ENCODE results near the gene TSPEAR. TPM values are rescaled to one million over a fixed set of nuclear protein-coding genes. Genes with fewer than 3 reads are reported as not detected.

The TSPEAR gene
- total and polyA plus RNA-seq, 2 of the 13 experiments (the other 11 are each of a cell fraction or from before 2014, with no cell fraction given): 0.07 to 0.32 TPM

DNA sequence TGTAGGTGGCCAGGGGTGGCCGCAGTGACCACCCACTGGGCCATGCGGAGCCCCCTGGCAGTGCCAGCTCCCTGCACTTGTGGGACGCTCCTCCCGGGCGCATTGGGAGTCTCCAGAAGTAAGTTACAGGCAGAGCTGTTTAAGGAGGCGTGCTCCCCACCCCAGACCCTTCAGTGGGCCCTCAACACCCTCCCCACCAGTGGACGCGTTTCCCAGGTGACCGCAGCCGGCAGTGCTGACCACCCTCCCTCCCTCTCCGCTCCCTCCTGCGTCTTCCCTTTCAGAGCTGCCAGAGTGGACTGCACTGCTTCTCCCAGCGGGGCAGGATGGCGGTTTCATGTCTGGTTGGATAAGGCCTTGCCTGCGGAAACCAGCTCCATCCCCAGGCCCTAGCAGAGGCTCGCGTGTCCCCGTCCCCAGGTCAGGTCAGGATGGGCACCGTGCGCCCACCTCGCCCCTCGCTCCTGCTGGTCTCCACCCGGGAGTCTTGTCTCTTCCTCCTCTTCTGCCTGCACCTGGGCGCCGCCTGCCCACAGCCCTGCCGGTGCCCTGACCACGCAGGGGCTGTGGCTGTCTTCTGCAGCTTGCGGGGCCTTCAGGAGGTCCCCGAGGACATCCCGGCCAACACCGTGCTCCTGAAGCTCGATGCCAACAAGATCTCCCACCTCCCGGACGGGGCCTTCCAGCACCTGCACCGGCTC lies 255.0 kb downstream of the TSPEAR start:
- H3K4me1 ChIP-seq (ENCODE audit: insufficient read depth, low read length): peaks cover 60% of the 10 kb centered on the region
- FAIRE-seq: no peak
- no peak overlapping the region for H2AFZ ChIP-seq (ENCODE audit: low read length)
- H3K79me2 ChIP-seq (ENCODE audit: insufficient read depth, low read length): peaks cover 18% of the 10 kb centered on the region
- no peaks in the 10 kb centered on the region; a peak in 2 of 5 replicates for H3K36me3 ChIP-seq (replicated peaks in 1 of 2; ENCODE audit: control insufficient read depth in 1 of 2, insufficient read depth in 2 of 2, low read length in 2 of 2)
- intact Hi-C loops (cut with micrococcal nuclease; ENCODE audit: unreplicated experiment): loop anchor here (5.0 kb wide), 1 partner anchor 119 kb away; the partner anchor contains the start of gene CFAP410
- no TSS peak for BruUV-seq (replicated peaks)
- no peaks in the 10 kb centered on the region for H4K20me1 ChIP-seq (ENCODE audit: insufficient read depth, low read length)
- 86% methylated on average over 22 of the region's 35 CpGs for WGBS (ENCODE audit: low lambda C conversion rate)
- no peaks in the 10 kb centered on the region; a peak in 2 of 5 replicates for H3K27me3 ChIP-seq (ENCODE audit: control insufficient read depth in 1 of 2, insufficient read depth in 2 of 2, low read length in 2 of 2)
- peak overlapping the region; percentile 85 for H3K27ac ChIP-seq (ENCODE audit: extremely low read length, insufficient read depth, low read length)
- no peaks in the 10 kb centered on the region for H3K9me3 ChIP-seq (ENCODE audit: low read length)
- no peak for DNase-seq (ENCODE audit: low spot score)
- no peak for ATAC-seq
- ChIA-PET POLR2A (interaction anchor here (1.2 to 4.9 kb wide), 5 partner anchors 12 to 117 kb away, joined by 4 to 115 read pairs (median 10); partner anchors contain the start of gene CFAP410), CTCF (ENCODE audit: low intra/inter-chr PET ratio, low total read pairs) (no interaction called here)
- peak overlapping the region; percentile 73 for H3K9ac ChIP-seq (ENCODE audit: insufficient read depth, low read depth, low read length)
- H3K4me2 ChIP-seq (ENCODE audit: low read depth, low read length): peak overlapping the region; percentile 74
- peak overlapping the region; percentile 75 to 87 (median 75) for H3K4me3 ChIP-seq (replicated peaks in 1 of 3; ENCODE audit: insufficient read depth in 1 of 3, low read depth in 2 of 3, low read length in 3 of 3)
- in situ Hi-C loops (cut with HindIII; ENCODE audit: extremely low pct_ligation_motif_present, low pct_unique_long_range_greater_than_20kb): no loop called here
- TF ChIP-seq, protein P1, sequence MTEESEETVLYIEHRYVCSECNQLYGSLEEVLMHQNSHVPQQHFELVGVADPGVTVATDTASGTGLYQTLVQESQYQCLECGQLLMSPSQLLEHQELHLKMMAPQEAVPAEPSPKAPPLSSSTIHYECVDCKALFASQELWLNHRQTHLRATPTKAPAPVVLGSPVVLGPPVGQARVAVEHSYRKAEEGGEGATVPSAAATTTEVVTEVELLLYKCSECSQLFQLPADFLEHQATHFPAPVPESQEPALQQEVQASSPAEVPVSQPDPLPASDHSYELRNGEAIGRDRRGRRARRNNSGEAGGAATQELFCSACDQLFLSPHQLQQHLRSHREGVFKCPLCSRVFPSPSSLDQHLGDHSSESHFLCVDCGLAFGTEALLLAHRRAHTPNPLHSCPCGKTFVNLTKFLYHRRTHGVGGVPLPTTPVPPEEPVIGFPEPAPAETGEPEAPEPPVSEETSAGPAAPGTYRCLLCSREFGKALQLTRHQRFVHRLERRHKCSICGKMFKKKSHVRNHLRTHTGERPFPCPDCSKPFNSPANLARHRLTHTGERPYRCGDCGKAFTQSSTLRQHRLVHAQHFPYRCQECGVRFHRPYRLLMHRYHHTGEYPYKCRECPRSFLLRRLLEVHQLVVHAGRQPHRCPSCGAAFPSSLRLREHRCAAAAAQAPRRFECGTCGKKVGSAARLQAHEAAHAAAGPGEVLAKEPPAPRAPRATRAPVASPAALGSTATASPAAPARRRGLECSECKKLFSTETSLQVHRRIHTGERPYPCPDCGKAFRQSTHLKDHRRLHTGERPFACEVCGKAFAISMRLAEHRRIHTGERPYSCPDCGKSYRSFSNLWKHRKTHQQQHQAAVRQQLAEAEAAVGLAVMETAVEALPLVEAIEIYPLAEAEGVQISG (CRISPR knock-in tag; IDR thresholded peaks at IDR 0.05): no peak
- TF ChIP-seq ZNF660 (CRISPR knock-in tag; IDR thresholded peaks at IDR 0.05; ENCODE audit: borderline replicate concordance, low read depth): no peak
- 0 out of 2 replicates have a peak, but pooled peaks have one; percentile 32 for TF ChIP-seq SRY (CRISPR knock-in tag; IDR thresholded peaks at IDR 0.05)
- no peak for TF ChIP-seq ZNF773 (CRISPR knock-in tag; IDR thresholded peaks at IDR 0.05; ENCODE audit: borderline replicate concordance)
- 0 out of 2 replicates have a peak, but pooled peaks have one; percentile 42 for TF ChIP-seq ZBTB39 (CRISPR knock-in tag; IDR thresholded peaks at IDR 0.05)
- 0 out of 2 replicates have a peak, but pooled peaks have one; percentile 11 for TF ChIP-seq ZNF800 (CRISPR knock-in tag; IDR thresholded peaks at IDR 0.05)
- no peak for TF ChIP-seq ZNF619 (CRISPR knock-in tag; IDR thresholded peaks at IDR 0.05)
- no peak for TF ChIP-seq SMAD3 (CRISPR knock-in tag; IDR thresholded peaks at IDR 0.05)
- 0 out of 2 replicates have a peak, but pooled peaks have one; percentile 54 for TF ChIP-seq NFKB2 (CRISPR knock-in tag; IDR thresholded peaks at IDR 0.05; ENCODE audit: borderline replicate concordance)
- TF ChIP-seq ZNF296 (CRISPR knock-in tag; conservative IDR thresholded peaks at IDR 0.05): 0 out of 2 replicates have a peak, but pooled peaks have one; percentile 36
- TF ChIP-seq RBM39 (IDR thresholded peaks at IDR 0.05; ENCODE audit: low read depth, low read length, poor library complexity, severe bottlenecking): no peak
- TF ChIP-seq GFI1 (CRISPR knock-in tag; IDR thresholded peaks at IDR 0.05; ENCODE audit: borderline replicate concordance): no peak
- no peak for TF ChIP-seq ZNF251 (CRISPR knock-in tag; IDR thresholded peaks at IDR 0.05)
- TF ChIP-seq HNRNPL (IDR thresholded peaks at IDR 0.05; ENCODE audit: low read depth, low read length): peak; percentile 94
- 0 out of 2 replicates have a peak, but pooled peaks have one; percentile 19 for TF ChIP-seq ZNF431 (CRISPR knock-in tag; IDR thresholded peaks at IDR 0.05; ENCODE audit: borderline replicate concordance, low read depth)
- no peak for TF ChIP-seq IKZF1 (IDR thresholded peaks at IDR 0.05)
- TF ChIP-seq MED1 (CRISPR knock-in tag; IDR thresholded peaks at IDR 0.05): 0 out of 2 replicates have a peak, but pooled peaks have one; percentile 3
